Activated T-cell treated with anti-CD3 and anti-CD28 coated beads, Interleukin-2, amount 50 U/mL, for 72 hours (primary cell): ENCODE measurements around the gene PAK6. TPM values are rescaled to one million over a fixed set of nuclear protein-coding genes. Genes with fewer than 3 reads are reported as not detected.

Source experiments
- ATAC-seq, 2 donors: fragments of 150-1000 bp; cut with Tn5 transposase; replicated peaks in 1 of 2; 2 replicates each; pipeline ENCODE4 v1.10.0; 2021; ENCODE audit warnings: moderate library complexity in 2 of 2, mild to moderate bottlenecking in 1 of 2
- DNase-seq, 2 donors: peaks; one replicate each; pipeline ENCODE4 v3.0.0; 2021 to 2022; ENCODE audit warnings: mixed read lengths in 1 of 2
- H3K27ac Mint-ChIP-seq: one replicate; pipeline ENCODE4 v1.8.0; 2022; ENCODE audit warnings: mild to moderate bottlenecking, moderate library complexity, mixed read lengths
- H3K27me3 Mint-ChIP-seq: one replicate; pipeline ENCODE4 v1.8.0; 2022; ENCODE audit warnings: low read depth, mixed read lengths
- H3K36me3 Mint-ChIP-seq, 2 donors: one replicate each; pipeline ENCODE4 v1.8.0; 2022; ENCODE audit warnings: mixed read lengths in 2 of 2, mild to moderate bottlenecking in 1 of 2; ENCODE audit not compliant: insufficient read depth in 2 of 2
- H3K4me1 Mint-ChIP-seq: one replicate; pipeline ENCODE4 v1.8.0; 2022; ENCODE audit warnings: low read depth, mixed read lengths
- H3K4me3 Mint-ChIP-seq, 2 donors: one replicate each; pipeline ENCODE4 v1.8.0; 2022; ENCODE audit warnings: mild to moderate bottlenecking in 2 of 2, mixed read lengths in 2 of 2, moderate library complexity in 2 of 2
- H3K9me3 Mint-ChIP-seq, 2 donors: one replicate each; pipeline ENCODE4 v1.8.0; 2022; ENCODE audit warnings: mixed read lengths in 2 of 2
- total RNA-seq, 2 donors: library from RNA; stranded (reverse); gene quantifications; one replicate each; pipeline ENCODE4 v1.2.3, GENCODE V29; 2022

PAK6 gene
- total RNA-seq, 2 donors from 2014 or later: 0.51 to 1.2 TPM

DNA sequence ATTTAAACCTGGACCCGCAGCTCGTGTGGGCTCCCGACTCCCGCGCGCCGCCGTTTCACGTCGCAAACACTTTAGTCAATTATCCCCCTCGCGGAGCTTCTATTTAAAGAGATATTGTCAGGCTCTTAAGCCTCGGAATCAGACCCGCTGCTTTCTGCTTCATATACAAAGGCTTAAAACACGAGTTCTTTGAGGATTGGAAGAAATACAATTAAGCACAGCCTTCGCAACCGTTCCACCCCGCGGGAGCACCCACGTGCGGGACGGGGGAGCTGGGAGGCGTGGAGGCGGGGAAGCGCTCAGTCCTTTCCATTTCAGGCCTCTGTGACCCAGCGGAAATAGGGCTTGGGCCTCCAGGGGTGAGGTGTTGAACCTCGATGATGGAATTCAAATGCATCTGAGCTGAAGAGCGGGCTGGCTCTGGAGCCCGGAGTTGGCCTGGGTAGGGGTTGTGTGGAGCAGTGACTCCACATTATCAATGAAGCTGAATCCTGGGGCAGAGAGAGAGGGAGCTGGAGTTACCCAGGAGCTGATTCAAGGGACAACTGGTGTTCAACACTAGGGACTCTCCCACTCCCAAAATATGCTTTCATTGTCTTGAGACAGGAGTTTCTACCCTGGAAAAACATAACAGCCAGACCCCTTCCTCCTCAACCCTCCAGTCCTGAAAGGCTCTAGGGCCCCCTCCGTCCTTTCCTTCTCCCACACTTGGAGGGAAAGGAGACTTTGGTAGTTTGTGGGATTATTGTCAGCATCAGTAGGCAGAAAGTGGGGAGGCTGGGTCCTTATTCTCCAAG, 41.6 kb downstream of the PAK6 start:
- no peaks in the 10 kb centered on the region for H3K36me3 Mint-ChIP-seq
- DNase-seq (no peak), ATAC-seq (no peak)
- no peaks in the 10 kb centered on the region for H3K9me3 Mint-ChIP-seq
- peak overlapping the region; percentile 52 to 63 for H3K4me3 Mint-ChIP-seq
- H3K4me1 Mint-ChIP-seq: no peaks in the 10 kb centered on the region
- no peak overlapping the region for H3K27ac Mint-ChIP-seq
- H3K27me3 Mint-ChIP-seq: peaks cover 52% of the 10 kb centered on the region

- no peaks in the 10 kb centered on the region for H3K4me1 Mint-ChIP-seq
- H3K27me3 Mint-ChIP-seq: peaks cover 51% of the 10 kb centered on the region
- peak overlapping the region; percentile 52 to 63 for H3K4me3 Mint-ChIP-seq
- H3K9me3 Mint-ChIP-seq: no peaks in the 10 kb centered on the region
- no peaks in the 10 kb centered on the region for H3K36me3 Mint-ChIP-seq
- ATAC-seq (no peak), DNase-seq (no peak)
- no peak overlapping the region for H3K27ac Mint-ChIP-seq
Observed at GRCh38 chr15:40281057-40281800, 42.4 kb downstream of the PAK6 start.

DNA sequence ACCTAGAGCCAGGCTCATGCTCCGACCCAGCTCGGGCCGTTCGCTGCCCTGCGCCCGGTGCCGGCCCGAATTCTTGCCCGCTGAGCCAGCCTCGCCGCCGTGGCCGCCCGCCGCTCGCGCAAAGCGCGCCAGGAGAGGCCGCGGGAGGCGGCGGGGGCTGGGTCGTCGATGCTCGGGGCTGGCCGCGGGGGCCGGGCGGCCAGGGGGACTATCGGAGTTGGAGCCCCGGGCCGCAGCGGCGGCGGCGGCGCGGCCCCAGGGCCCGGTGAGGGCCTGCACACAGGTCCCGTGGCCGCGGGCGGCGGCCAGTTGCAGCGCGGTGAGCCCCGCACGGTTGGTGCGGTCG, 42.9 kb downstream of the PAK6 start:
- H3K27me3 Mint-ChIP-seq: peaks cover 45% of the 10 kb centered on the region
- no peaks in the 10 kb centered on the region for H3K4me1 Mint-ChIP-seq
- no peaks in the 10 kb centered on the region for H3K36me3 Mint-ChIP-seq
- peak overlapping the region in 1 of 2 donors; percentile 77 for H3K4me3 Mint-ChIP-seq
- no peak overlapping the region for H3K27ac Mint-ChIP-seq
- DNase-seq: no peak
- no peak for ATAC-seq
- no peaks in the 10 kb centered on the region for H3K9me3 Mint-ChIP-seq

DNA sequence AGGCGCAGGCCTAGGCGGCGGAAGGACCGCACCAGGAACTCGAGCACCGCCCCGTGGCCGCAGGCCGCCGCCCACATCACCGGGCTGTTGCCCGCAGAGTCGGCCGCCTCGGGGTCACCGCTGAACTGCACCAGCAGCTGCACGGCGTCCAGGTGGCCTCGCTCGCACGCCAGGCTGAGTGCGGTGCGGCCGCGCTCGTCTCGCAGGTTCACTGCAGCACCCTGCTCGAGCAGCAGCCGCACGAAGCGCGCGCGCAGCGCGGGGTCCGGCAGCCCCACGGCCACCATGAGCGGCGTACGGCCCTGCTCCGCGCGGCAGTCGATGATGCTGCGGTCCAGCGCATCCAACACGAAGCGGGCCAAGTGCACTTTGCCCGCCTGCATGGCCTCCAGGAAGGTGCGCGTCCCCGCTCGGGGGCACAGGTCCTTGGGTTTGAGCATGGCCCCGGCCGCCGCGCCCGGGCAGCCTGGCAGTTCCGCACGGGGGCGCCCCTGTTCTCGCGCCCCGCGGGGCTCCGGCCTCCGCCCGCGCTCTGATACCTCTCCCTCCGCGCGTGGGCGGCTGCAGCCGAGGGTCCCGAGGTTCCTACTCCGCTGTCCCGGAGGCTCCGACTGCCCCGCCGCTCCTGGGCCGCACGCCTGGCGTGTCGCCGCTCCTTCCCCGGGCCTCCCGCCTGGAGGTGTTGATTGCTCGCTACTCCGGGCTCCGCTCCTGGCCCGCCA, 43.4 kb downstream of the PAK6 start:
- no peaks in the 10 kb centered on the region for H3K4me1 Mint-ChIP-seq
- H3K9me3 Mint-ChIP-seq: no peaks in the 10 kb centered on the region
- H3K36me3 Mint-ChIP-seq: no peaks in the 10 kb centered on the region
- ATAC-seq (peak; percentile 73 to 74), DNase-seq (peak; percentile 62 to 74)
- H3K27ac Mint-ChIP-seq: no peak overlapping the region
- peaks cover 40% of the 10 kb centered on the region for H3K27me3 Mint-ChIP-seq
- H3K4me3 Mint-ChIP-seq: peak overlapping the region; percentile 77 to 83

DNA sequence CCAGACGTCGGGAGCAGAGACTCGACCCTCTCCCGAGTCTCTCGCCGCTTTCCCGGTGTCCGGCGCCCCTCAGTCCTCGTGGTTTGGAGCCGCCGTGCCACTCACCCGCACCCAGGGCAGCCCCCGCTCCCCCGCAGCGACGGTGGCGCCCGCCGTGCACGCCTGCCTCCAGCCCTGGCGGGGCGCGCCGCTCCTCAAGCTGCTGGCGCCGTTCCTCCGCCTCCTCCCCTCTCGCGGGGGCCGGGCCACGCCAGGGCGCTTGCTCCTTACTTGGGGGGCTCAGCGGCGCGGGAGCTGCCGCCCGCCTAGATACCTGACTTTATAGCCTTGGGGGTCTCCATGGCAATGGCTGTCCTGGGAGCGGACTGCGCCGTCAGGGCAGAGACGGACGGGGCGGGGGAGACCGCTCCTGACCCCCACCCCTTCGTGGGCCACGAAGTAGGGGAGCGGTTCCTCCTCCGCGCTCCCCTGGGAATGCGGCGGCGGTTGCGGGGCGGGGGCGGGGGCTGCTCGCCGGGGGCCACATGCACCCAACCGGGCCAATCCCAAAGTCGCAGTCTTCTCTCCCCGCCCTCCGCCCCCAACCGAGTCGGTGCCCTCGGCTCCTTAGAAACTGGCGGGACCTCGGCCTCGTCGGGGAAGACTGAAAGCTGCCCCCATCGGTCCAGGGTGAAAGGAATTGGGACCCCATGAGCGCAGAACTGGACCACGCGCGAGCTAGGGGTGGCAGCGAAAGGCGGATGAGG, 44.2 kb downstream of the PAK6 start, which contains the start of gene ANKRD63:
ANKRD63 (minus strand) TSS at position 196 of the 746 bp plus-strand sequence. CDS start 478 bp downstream, outside the sequence.
- H3K9me3 Mint-ChIP-seq: no peaks in the 10 kb centered on the region
- H3K27ac Mint-ChIP-seq: no peak within 1 kb of the TSS

DNA sequence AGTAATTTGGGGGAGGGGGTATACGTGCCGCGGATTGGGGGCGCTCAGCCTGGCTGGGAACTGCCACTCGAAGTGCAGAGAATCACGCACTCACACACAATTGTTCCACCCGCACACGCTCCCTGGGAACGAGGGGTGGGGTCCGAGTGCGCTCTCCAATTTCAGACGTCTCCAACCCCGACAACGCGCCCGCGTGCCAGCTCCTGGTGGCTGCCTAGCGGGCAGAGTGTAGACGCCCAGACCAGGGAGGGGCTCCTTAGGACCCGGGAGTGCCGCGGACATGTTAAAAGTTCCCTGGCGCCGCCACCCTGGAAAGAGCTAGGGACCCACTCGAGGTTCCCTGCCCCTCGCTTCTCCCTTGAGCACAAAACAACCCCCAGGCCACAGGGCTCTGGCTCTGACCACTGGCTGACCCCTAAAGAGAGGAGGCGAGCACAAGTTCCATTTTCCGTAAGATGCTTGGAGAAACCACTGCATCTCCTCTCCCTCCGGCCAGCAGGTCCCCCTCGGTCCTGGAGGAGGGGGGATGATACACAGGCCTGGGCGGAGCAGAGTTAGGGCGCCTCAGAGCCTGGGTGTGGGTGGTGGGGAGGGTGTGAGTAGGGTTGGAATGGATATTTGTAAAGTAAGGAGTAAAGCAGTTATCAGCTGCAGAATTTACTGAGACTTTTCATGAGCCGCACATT, 44.9 kb downstream of the PAK6 start:
- H3K4me1 Mint-ChIP-seq: no peaks in the 10 kb centered on the region
- peaks cover 25% of the 10 kb centered on the region for H3K27me3 Mint-ChIP-seq
- H3K27ac Mint-ChIP-seq: no peak overlapping the region

More for the DNA sequence above, 44.2 kb downstream of the PAK6 start, which contains the start of gene ANKRD63:
- no peaks in the 10 kb centered on the region for H3K36me3 Mint-ChIP-seq
- no peaks in the 10 kb centered on the region for H3K4me1 Mint-ChIP-seq
- H3K4me3 Mint-ChIP-seq: peak within 1 kb of the TSS; percentile 77 to 83
- peaks cover 33% of the 10 kb centered on the region for H3K27me3 Mint-ChIP-seq
- DNase-seq: peak; percentile 46 to 56
- peak; percentile 51 to 65 for ATAC-seq

GRCh38 chr15:40285151-40285550, 46.3 kb downstream of the PAK6 start:
- Mint-ChIP-seq H3K36me3 (no peaks in the 10 kb centered on the region), H3K27me3 (peaks cover 17% of the 10 kb centered on the region), H3K9me3 (no peaks in the 10 kb centered on the region), H3K4me1 (no peaks in the 10 kb centered on the region), H3K4me3 (no peak overlapping the region), H3K27ac (no peak overlapping the region)
- DNase-seq (no peak), ATAC-seq (no peak)

More for the DNA sequence above, 44.9 kb downstream of the PAK6 start:
- Mint-ChIP-seq H3K9me3 (no peaks in the 10 kb centered on the region), H3K36me3 (no peaks in the 10 kb centered on the region), H3K4me3 (peak overlapping the region; percentile 27 to 77)
- DNase-seq (no peak), ATAC-seq (no peak)

DNA sequence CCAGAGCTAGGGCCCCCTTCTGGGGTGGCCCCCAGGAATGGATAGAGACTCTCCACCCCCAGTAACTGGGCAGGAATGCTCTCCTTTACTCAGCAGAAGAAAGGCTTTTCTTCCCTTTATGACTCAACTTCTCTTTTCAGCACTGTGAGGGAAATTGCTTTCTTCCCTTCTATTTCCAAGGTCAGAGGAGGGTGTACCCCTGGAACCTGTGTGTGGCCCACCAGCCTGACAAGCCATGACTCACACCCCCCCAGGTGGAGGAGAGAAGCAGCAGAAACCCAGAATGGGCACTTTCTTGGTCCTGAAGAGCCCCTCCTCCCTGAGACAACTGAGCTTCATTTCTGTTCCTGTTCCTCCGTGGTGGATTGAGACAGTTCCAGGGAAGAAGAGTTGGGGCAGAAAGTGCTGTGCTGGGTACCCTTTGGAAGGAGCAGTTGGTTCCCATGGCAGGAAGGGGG, 46.7 kb downstream of the PAK6 start:
- Mint-ChIP-seq H3K27ac (no peak overlapping the region), H3K36me3 (no peaks in the 10 kb centered on the region), H3K9me3 (no peaks in the 10 kb centered on the region), H3K4me3 (no peak overlapping the region), H3K27me3 (peaks cover 14% of the 10 kb centered on the region), H3K4me1 (no peaks in the 10 kb centered on the region)
- no peak for DNase-seq
- no peak for ATAC-seq

DNA sequence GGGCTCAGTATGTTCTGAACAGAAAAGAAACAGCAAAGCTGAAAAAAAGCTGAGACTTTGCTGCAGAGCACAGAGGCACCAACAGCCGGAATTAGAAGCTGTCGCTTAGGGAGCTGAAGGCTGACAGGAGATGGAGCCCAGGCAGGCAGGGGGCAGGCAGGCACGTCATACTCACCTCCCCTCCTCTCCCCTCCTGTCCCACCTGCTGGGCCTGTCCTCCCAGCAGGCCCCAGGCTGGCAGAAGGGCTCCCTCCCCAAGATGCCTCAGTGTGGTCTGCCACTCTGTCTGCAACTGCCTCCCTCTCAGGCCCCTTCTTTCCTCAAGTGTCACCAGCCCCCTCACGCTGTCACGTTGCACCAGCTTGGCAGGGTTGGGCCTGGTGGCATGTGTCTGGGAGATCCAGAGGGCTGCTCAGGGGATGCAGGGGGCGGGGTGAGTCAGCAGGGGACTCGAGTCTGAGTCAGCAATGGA, 47.2 kb downstream of the PAK6 start:
- Mint-ChIP-seq H3K4me3 (no peak overlapping the region), H3K27me3 (peaks cover 9% of the 10 kb centered on the region), H3K36me3 (no peaks in the 10 kb centered on the region), H3K27ac (no peak overlapping the region), H3K4me1 (no peaks in the 10 kb centered on the region), H3K9me3 (no peaks in the 10 kb centered on the region)
- DNase-seq (no peak), ATAC-seq (no peak)

GRCh38 chr15:40286794-40287193, 47.9 kb downstream of the PAK6 start:
- ATAC-seq (no peak), DNase-seq (no peak)
- H3K4me3 Mint-ChIP-seq: no peak overlapping the region
- no peak overlapping the region for H3K27ac Mint-ChIP-seq
- no peaks in the 10 kb centered on the region for H3K4me1 Mint-ChIP-seq
- no peaks in the 10 kb centered on the region for H3K9me3 Mint-ChIP-seq
- H3K36me3 Mint-ChIP-seq: no peaks in the 10 kb centered on the region
- H3K27me3 Mint-ChIP-seq: peaks cover 6% of the 10 kb centered on the region

- Mint-ChIP-seq H3K27ac (no peak overlapping the region), H3K27me3 (peaks cover 6% of the 10 kb centered on the region), H3K4me1 (no peaks in the 10 kb centered on the region), H3K36me3 (no peaks in the 10 kb centered on the region), H3K9me3 (no peaks in the 10 kb centered on the region), H3K4me3 (no peak overlapping the region)
- no peak for DNase-seq
- no peak for ATAC-seq
Observed at GRCh38 chr15:40287505-40287904, 48.6 kb downstream of the PAK6 start.

DNA sequence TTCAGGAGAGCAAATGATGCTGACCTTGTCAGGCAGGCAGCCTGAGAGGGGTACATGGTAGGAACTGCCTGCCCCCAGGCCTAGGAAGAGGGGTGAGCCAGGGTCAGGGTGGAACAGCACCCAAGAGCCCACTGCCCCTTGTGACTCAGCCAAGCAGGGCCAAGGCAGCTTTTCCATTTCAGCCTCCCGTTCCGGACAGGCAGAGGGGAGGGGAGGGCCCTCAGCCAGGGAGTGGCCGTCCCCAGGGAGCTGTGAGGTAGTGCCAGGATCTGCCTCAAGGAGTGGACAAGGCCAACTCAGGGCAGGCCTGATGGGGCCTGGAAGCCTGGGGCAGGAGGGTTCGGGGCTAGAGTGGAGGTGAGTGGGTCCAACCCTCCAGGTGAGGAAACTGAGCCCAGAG, 49.1 kb downstream of the PAK6 start:
- peaks cover 6% of the 10 kb centered on the region for H3K27me3 Mint-ChIP-seq
- no peak overlapping the region for H3K4me3 Mint-ChIP-seq
- H3K9me3 Mint-ChIP-seq: no peaks in the 10 kb centered on the region
- no peak overlapping the region for H3K27ac Mint-ChIP-seq
- DNase-seq (no peak), ATAC-seq (no peak)
- H3K4me1 Mint-ChIP-seq: no peaks in the 10 kb centered on the region
- H3K36me3 Mint-ChIP-seq: no peaks in the 10 kb centered on the region
